Activated CD8-positive, alpha-beta memory T cell treated with anti-CD3 and anti-CD28 coated beads for 1 hour (primary cell): ENCODE measurements around the gene BICRA.
"Not testable (repeated sequence)": the region's sequence is repeated elsewhere in the genome, so short reads cannot be mapped to it uniquely, and the experiment has no call there.

Experiments used
- DNase-seq, 2 donors: peaks; one replicate each; pipeline ENCODE4 v3.0.0-alpha.2; 2020; ENCODE audit warnings: low read depth in 1 of 2; ENCODE audit errors: extremely low read depth in 1 of 2

BICRA gene

DNA sequence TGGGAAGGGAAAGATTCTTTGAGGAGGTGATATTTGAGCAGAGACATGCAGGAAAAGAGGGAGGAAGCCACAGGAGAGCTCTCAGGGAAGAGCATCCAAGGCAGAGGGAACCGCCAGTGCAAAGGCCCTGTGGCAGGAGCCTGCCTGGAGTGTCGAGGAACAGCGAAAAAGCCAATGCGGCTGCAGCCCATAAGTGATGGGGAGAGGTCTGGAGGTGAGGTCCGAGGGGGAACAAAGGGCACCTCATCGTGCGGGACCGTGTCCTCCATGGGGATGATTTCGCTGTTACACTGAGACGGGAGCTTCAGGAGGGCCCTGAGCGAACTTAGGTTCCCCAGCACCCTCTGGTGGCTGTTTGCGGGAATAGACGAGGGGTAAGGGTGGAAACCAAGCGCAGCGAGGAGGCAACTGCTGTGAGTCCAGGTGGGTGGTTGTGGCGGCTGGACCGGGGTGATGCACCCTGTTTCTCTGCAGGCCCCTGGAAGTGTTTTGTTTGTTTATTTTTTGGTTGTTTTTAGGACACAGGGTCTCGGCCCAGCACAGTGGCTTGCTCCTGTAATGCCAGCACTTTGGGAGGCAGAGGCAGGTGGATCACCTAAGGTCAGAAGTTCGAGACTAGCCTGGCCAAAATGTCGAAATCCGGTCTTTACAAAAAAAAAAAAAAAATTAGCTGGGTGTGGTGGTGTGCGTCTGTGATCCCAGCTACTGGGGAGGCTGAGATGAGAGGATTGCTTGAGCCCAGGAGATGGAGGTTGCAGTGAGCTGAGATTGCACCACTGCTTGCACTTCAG lies 98.4 kb downstream of the BICRA start:
- DNase-seq, result peak; percentile 34 to 49

DNA sequence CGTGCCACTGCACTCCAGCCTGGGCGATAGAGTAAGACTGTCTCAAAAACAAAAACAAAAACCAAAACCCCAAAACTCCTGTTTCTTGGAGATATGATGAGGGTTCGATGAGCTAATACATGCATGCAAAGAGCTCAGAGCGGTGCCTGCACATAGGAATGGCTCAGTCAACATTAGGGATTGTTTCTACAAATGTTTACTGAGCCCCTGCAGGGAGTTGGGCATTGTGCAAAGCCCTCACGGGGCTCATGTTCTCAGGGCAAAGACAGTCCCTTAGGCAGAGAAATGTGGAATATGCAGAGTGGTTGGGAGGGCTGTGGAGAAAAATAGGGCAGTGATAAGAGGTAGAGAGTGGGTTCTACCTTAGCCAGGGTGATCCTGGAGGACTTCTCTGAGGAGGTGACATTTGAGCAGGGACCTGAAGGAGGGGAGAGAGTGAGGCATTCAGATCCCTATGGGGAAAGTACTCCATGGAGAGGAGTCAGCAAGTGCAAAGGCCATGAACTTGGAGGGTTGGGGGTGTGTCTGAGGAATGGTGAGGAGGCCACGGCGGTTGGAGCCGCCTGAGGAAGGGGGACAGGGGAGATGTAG lies 102.8 kb downstream of the BICRA start:
- no peak for DNase-seq

DNA sequence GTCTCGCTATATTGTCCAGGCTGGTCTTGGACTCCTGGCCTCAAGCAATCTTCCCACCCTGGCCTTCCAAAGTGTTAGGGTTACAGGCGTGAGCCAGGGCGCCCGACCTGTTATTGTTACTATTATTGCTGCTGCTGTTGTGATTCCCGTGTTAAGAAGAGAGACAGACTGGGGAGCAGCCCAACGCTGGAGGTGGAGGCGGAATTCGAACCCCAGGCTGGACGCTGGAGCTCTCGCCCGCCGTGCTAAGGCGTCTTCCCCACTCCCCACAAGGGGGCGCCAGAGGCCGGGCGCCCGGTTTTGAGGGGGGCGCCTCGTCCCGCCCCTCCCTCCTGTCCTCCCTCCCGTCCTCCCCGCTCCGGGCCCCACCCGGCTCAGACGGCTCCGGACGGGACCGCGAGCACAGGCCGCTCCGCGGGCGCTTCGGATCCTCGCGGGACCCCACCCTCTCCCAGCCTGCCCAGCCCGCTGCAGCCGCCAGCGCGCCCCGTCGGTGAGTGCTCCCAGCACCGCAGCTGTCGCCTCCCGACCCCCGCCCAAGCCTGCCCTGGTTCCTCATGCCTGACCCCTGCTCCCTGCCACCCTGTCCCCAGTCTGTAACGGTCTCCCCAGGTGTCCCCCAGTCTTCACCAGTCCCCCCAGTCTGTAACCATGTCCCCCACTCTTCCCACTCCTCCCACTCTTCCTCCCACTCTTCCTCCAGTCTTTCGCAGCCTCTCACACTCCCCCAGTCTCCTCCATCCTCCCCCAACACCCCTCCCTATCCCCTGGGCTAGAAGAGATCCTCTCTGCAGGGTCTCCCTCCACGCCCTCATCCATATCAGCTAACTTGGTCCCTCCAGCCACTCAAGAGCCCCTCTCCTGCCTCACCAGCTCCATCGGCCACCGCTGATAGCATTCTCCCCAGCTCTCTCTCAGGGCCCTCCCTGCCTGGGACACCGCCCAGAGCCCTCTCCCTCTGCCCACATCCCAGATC lies 104.4 kb downstream of the BICRA start, which contains the start of gene EHD2:
Gene EHD2, plus strand, starts transcription at position 377 of the 976 bp plus-strand sequence. CDS start 3,191 bp downstream, outside the sequence.
- DNase-seq, result peak in 1 of 2 donors; percentile 27

DNA sequence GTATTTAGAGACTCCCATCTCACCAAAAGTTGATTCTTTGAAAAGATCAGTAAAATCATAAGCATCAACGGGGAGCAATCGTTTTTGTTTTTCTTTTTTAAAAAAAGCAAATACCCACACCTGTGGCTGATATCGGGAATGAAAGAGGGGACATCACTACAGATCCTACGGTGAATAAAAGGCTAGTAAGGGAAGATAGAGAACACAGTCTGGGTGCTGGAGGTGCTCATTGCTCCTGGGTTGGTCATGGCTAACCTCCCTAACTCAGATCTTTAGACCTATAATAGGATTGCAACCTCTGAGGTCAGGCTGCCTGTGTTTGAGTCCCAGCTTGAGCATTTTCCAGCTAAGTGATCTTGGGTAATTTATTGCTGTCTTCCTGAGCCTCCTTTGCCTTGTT lies 105.4 kb downstream of the BICRA start:
- DNase-seq, result no peak

DNA sequence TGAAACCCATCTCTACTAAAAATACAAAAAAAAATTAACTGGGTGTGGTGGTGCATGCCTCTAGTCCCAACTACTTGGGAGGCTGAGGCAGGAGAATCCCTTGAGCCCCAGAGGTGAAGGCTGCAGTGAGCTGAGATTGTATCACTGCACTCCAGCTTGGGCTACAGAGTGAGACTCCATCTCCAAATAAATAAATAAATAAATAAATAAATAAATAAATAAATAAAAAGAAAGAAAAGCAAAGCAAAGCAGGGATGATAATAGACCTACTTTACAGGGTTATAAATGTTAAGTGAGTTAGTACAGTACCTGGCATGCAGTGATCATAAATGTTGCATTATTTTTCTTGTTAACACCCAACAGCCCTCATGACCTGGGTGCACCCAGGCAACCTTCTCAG lies 105.9 kb downstream of the BICRA start:
- DNase-seq, result not testable (repeated sequence)

DNA sequence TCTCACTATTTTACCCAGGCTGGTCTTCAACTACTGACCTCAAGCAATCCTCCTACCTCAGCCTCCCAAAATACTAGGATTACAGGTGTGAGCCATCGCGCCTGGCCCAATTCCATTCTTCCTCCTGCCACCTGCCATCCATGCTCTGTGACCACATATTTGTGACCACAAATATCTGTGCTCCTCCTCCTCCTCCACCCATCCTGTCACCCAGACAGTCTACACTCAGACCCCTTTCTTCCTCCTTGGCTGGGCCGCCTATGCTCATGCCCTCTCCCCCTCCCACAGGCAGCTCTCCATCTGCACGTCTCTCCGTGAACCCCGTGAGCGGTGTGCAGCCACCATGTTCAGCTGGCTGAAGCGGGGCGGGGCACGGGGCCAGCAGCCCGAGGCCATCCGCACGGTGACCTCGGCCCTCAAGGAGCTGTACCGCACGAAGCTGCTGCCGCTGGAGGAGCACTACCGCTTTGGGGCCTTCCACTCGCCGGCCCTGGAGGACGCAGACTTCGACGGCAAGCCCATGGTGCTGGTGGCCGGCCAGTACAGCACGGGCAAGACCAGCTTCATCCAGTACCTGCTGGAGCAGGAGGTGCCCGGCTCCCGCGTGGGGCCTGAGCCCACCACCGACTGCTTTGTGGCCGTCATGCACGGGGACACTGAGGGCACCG lies 107.5 kb downstream of the BICRA start:
- DNase-seq, result no peak

DNA sequence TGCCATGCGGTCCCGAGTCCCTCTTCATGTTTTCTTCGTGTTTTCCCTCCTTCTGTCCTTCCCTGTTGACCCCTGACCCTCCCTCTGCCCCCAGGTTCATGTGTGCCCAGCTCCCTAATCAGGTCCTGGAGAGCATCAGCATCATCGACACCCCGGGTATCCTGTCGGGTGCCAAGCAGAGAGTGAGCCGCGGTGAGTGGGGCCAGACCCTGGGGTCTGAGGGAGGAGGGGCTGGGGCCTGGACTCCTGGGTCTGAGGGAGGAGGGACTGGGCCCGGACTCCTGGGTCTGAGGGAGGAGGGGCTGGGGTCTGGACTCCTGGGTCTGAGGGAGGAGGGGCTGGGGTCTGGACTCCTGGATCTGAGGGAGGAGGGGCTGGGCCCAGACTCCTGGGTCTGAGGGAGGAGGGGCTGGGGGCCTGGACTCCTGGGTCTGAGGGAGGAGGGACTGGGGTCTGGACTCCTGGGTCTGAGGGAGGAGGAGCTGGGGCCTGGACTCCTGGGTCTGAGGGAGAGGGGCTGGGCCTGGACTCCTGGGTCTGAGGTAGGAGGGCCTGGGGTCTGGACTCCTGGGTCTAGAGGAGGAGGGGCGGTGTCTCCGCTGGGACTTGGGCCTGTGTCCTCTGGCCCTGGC lies 109.6 kb downstream of the BICRA start:
- DNase-seq, result not testable (repeated sequence)

DNA sequence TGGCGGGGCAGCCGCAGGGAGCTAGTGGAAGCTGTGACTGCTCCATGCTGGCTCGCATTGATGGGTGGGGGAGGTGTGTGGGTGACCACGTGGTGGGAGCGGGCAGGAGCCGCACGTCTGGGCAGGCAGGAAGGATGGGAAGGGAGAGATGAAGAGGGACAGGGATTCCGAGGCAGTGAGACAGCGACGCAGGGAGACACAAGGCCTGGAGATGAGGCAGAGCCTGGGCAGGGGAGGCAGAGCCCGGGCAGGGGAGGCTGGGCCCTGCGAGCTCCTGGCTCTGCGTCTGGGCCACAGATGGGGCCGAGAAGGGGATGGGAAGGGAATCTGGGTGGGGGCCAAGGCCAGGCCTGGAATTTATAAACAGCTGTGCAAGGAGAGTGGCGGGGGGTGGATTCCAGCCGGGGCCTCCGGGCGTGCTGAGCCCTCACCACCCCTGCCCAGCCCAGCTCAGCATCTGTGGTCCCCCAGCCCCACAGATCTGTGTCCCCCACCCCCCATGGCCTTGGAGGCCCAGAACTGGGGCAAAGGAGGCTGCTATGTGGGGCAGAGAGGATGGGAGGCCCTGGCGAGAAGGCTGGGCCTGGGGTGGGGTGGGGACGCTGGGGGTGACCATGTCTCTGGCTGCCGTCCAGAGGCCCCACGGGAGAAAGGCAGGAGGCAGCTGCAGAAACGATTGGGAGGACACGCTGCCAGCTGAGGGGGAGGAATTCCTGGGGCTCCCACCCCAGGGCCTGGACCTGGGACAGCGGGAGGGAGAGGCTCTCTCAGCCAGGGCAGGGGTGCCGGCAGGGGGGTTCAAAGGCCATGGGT lies 110.3 kb downstream of the BICRA start:
- no peak for DNase-seq

DNA sequence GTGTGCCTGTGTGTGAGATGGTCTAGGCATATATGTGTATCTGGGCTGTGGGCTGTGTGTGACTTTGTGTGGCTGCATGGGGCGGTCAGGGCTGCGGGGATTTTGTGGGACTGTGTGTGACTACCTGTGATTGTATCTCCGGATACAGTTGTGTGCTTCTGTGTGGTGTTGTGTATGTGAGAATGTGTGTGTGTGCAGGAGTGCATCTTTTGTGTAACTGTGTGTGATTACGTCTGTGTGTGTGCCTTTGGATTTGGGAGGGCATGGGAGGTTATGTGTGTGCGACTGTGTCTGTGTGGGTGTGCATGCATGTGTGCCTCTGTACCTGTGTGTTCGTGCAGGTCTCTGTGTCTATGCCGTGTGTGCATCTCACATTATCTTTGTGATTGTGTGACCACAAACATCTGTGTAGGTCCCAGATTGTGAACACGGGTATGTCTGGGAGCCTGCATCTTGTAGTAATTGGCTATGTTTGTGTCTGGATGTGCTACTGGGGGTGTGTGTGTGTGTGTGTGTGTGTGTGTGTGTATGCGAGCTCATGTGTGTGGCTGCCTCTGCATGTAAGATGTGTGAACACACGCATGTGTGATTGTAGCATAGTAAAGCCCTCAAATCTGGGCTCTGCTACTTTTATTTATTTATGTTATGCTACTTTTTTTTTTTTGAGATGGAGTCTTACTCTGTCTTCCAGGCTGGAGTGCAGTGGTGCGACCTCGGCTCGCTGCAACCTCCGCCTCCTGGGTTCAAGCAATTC lies 111.9 kb downstream of the BICRA start:
- no peak for DNase-seq

DNA sequence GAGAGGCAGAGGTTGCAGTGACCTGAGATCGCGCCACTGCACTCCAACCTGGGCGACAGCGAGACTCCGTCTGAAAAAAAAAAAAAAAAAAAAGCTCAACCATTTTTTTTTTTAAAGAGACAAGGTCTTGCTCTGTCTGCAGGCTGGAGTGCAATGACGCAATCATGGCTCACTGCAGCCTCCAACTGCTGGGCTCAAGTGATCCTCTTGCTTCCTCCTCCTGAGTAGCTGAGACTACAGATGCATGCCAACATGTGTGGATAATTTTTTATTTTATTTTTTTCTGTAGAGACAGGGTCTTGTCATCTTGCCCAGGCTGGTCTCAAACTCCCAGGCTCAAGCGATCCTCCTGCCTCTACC lies 114.6 kb downstream of the BICRA start:
- no peak for DNase-seq

DNA sequence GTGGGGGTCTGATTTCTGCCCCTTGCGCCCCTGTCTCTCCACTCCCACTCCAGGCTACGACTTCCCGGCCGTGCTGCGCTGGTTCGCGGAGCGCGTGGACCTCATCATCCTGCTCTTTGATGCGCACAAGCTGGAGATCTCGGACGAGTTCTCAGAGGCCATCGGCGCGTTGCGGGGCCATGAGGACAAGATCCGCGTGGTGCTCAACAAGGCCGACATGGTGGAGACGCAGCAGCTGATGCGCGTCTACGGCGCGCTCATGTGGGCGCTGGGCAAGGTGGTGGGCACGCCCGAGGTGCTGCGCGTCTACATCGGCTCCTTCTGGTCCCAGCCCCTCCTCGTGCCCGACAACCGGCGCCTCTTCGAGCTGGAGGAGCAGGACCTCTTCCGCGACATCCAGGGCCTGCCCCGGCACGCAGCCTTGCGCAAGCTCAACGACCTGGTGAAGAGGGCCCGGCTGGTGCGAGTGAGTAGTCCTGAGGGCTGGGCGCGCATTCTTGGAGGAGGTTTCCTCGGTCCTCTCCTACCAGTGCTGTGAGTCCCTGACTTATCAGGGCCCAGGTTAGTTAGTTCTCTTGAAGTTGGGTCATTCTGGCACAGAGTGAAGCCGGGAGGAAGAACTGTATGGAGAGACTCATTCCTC lies 116.9 kb downstream of the BICRA start:
- no peak for DNase-seq

DNA sequence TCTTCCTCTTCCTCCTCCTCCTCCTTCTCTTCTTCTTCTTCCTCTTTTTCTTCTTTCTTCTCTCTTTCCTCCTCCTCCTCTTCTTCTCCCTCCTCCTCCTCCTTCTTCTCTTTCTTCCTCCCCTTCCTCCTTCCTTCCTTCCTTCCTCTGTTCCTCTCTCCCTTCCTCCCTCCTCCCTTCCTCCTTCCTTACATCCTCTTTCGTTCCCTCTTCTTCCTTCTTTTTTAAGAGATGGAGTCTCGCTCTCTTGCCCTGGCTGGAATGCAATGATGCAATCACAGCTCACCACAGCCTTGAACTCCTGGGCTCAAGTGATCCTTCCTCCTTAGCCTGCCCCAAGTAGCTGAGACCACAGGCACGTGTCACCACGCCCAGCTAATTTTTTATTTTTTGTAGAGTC lies 117.5 kb downstream of the BICRA start:
- DNase-seq, result no peak

DNA sequence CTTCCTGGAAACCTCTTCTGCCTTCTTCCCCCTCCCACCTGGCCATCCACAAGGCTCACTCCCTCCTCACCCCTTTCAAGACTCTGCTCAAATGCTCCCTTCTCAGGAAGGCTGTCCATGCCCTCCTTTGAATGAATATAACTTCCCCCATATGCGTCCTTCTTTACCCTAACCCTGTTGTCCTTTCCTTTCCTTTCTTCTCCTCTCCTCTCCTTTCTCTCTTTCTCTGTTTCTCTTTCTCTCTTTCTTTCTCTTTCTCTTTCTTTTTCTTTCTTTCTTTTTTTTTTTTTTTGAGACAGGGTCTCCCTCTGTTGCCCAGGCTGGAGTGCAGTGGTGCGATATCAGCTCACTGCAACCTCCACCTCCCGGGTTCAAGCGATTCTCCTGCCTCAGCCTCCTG lies 119.4 kb downstream of the BICRA start:
- not testable (repeated sequence) for DNase-seq

DNA sequence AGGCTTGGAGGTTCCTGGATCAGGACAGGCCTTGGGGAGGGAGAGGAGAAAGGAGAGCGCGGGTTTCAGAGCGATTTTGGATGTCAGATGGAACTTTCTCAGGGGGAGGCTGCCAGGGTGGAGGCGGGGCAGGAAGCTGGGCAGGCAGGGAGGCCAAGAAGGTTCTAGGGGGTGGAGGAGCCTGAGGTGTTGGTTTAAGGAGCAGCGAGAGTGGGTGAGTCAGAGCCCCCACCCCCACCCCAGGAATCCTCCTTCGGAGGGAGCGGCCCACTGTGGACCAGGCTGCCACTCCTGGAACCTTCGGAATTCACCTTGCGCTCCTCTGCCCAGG lies 120.5 kb downstream of the BICRA start:
- DNase-seq, result no peak

DNA sequence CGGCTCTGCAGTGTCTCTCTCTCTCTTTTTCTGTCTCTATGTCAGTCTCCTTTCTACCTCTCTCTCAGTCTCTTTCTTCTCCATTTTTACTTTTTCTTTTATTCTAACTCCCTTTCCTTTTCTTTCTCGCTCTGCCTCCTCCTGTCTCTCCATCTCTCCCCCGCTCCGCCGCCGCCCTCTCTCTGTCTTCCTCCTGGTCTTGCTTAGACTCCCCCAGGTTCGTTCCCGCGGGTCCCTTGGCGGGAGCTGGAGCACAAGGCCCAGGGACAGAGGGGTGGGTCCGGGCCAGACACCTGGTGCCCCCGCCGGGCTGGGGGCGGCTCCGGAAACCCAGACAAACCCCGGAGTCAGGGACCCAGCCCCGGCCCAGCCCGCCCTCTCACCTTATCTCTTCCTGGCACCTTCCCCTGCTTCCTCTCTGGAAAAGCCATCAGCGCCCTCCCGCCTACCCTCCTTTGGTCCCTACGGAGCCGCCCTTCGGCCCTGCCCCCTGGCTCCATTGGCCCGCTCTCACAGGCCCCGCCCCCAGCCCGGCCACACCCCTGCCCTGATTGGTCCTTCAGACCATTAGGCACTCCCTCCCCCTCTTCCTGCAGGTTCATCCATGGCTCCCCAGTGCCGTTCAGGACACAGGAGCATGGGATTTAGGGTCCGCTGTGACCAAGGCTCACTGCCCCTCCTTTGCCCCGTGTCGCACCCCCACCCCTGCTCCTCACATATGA lies 121.0 kb downstream of the BICRA start:
- no peak for DNase-seq

DNA sequence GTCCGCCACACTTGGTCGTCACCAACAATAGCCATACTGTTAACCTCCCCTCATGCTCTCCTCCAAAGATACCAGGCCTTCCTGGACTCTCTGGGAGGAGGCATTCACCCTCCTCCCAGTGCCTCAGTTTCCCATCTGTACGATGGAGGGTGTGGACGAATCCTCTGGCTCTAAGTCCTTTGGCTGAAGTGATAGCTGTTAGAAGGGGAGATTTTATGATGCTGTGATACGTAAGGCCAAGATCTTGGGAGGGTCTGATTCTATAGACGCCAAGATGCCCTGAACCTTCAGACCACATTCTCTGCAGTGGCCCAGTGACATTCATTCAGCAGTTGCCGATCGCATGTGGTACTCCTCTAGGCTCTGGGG lies 121.6 kb downstream of the BICRA start:
- DNase-seq, result no peak

DNA sequence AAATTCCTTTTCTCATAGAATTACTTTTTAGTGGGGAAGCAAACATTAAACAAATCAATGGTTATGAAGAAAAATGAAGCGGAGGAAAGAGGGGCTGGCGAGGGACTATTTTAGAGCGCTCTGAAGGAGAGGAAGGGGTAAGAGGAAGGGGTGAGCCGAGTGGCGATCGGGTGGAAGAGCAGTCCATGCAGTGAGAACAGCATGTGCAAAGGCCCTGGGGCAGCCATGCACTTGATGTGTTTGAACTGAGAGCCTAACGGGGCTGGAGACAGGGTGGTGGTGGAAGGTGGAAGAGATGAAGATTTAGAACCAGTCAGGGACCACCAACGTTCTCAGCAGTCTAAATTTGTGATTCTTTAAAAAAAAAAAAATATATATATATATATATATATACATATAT lies 122.0 kb downstream of the BICRA start:
- no peak for DNase-seq

DNA sequence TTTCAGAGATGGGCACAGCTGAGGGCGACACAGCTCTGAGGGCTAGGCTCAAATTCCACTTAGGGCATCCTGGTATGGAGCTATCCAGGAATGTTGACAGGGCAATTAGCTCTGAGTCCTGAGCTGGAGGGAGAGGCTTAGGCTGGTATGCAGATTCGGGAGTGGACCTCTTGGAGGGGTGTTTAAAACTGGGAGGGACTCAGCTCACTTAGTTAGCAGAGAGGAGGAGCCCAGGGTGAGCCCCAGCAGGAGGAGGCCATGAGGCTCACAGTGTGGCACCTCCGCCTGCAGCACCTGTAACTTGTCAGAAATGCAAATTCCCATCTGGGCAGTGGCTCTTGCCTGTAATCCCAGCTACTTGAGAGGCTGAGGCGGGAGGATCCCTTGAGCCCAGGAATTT lies 126.2 kb downstream of the BICRA start:
- no peak for DNase-seq
